ENCODE data around the gene RAB3IL1. TPM values are rescaled to one million over a fixed set of nuclear protein-coding genes. Genes with fewer than 3 reads are reported as not detected.
A peak's percentile ranks its signal among the peaks of the same experiment; 100 is the strongest.

Gene RAB3IL1
- total RNA-seq, 2 donors from 2014 or later: 3.7 to 5.9 TPM

DNA sequence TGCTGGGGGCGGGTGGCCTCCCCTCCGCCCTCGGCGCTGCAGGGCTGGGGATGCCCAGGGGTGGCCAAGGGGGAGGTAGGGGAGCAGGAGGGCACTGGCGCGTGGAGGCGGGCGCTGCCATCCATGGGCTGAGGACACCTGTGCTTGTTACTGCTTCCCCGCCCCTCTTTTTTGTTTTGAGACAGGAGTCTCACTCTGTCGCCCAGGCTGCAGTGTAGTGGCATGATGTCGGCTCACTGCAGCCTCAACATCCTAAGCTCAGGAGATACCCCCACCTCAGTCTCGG lies 25.3 kb downstream of the RAB3IL1 start:
- intact Hi-C loops (cut with DNase I): no loop called here
- H3K9me3 ChIP-seq: no peaks in the 10 kb centered on the region
- no peak for DNase-seq
- no peaks in the 10 kb centered on the region for H3K36me3 ChIP-seq
- H3K9ac ChIP-seq (ENCODE audit: low read depth in 2 of 2, low read length in 2 of 2): no peak overlapping the region
- peak overlapping the region; percentile 53 for H3K27ac ChIP-seq
- no peaks in the 10 kb centered on the region for H3K27me3 ChIP-seq
- H3K4me3 ChIP-seq: peak overlapping the region; percentile 51
- H3K4me1 ChIP-seq: peaks cover 6% of the 10 kb centered on the region
- TF ChIP-seq, protein P1, sequence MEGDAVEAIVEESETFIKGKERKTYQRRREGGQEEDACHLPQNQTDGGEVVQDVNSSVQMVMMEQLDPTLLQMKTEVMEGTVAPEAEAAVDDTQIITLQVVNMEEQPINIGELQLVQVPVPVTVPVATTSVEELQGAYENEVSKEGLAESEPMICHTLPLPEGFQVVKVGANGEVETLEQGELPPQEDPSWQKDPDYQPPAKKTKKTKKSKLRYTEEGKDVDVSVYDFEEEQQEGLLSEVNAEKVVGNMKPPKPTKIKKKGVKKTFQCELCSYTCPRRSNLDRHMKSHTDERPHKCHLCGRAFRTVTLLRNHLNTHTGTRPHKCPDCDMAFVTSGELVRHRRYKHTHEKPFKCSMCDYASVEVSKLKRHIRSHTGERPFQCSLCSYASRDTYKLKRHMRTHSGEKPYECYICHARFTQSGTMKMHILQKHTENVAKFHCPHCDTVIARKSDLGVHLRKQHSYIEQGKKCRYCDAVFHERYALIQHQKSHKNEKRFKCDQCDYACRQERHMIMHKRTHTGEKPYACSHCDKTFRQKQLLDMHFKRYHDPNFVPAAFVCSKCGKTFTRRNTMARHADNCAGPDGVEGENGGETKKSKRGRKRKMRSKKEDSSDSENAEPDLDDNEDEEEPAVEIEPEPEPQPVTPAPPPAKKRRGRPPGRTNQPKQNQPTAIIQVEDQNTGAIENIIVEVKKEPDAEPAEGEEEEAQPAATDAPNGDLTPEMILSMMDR (IDR thresholded peaks at IDR 0.05): no peak

DNA sequence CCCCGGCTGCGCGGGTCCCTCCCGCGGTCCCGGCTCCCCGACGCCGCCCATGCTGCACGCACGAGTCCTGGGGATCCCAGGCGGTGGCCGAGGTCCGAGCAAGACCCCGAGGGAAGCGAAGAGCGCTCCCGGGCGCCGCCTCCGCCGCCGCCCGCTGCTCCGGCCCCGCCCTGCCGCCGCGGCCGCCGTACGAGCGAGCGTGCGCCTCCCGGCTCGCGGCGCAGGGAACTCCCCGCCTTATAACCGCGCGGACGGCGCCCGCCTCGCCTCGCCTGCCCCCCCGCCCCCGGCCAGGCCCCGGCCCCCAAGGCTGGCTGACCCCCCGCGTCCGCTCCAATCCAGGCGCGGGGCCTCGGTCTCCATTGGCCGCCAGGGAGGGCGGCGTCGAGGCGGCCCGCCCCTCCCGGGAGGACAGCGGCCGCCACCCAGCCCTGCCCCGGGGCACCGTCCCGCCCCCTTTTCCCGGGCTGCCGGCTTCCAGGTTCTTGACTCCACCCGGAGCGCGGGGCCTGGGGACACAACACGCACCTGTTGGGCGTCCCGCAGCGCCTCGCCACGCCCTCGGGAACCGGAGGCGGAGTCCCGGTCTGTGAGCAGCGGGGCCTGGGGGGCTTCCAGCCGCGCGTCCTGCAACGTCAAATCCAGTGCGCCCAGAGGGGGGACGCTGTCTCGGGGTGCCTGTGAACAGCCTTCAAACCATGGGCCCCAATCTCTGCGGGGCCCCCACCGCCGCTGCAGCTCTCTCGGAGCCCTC lies 25.9 kb downstream of the RAB3IL1 start, which contains the start of gene FADS3:
FADS3 (minus strand) TSS at position 215 of the 754 bp plus-strand sequence; CDS start at position 51, 164 bp downstream.
- Histone ChIP-seq H3K36me3 (no peaks in the 10 kb centered on the region), H3K4me3 (peak within 1 kb of the TSS; percentile 51), H3K27ac (peak within 1 kb of the TSS; percentile 53), H3K27me3 (no peaks in the 10 kb centered on the region), H3K9ac (ENCODE audit: low read depth in 2 of 2, low read length in 2 of 2) (peak within 1 kb of the TSS; percentile 63 to 66), H3K9me3 (no peaks in the 10 kb centered on the region), H3K4me1 (peaks cover 6% of the 10 kb centered on the region)
- peak; percentile 91 for DNase-seq
- intact Hi-C loops (cut with DNase I): no loop called here
- TF ChIP-seq, protein P1 (IDR thresholded peaks at IDR 0.05): no peak

DNA sequence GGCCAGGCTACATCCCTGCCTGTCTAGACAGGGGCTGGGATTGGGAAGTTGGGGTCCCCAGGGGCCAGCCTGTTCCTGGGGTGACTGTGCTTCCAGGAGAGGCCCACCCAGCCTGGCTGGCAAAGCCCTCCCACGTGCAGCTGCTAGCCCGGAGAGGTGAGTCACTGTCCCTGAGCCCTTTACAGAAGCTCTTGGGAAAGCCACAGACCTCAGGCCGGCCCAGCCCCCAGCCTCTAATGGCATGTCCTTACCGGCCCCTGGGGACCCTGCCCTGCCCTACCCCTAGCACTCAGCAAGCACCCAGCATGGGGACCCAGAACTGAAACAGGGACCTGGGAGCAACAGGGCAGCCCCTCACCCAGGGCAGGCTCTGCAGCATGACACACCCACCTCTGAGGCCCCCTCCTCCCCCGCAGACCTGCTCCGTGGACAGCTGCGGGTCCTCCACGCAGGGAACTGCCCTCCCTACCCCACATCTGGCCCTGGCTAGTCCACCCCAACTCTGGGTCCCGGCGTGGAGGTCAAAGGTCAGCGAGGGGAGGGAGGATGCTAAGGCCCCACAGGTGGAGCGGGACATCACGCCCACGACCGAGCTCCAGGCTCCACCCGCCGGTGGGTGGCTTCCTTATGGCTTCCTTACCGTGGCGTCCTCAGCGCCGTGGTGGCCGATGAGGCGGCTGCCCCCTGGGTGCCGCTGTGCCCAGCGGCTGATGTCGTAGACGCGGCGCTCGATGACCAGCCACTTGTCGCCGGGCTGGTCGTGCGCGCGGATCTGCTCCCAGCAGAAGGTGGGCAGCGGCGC lies 26.6 kb downstream of the RAB3IL1 start:
- DNase-seq: peak; percentile 36
- no peaks in the 10 kb centered on the region for H3K36me3 ChIP-seq
- peaks cover 6% of the 10 kb centered on the region for H3K4me1 ChIP-seq
- intact Hi-C loops (cut with DNase I): no loop called here
- peak overlapping the region; percentile 63 to 66 for H3K9ac ChIP-seq (ENCODE audit: low read depth in 2 of 2, low read length in 2 of 2)
- peak overlapping the region; percentile 35 for H3K27ac ChIP-seq
- TF ChIP-seq, protein P1 (IDR thresholded peaks at IDR 0.05): no peak
- H3K27me3 ChIP-seq: no peaks in the 10 kb centered on the region
- H3K4me3 ChIP-seq: peak overlapping the region; percentile 51
- H3K9me3 ChIP-seq: no peaks in the 10 kb centered on the region

DNA sequence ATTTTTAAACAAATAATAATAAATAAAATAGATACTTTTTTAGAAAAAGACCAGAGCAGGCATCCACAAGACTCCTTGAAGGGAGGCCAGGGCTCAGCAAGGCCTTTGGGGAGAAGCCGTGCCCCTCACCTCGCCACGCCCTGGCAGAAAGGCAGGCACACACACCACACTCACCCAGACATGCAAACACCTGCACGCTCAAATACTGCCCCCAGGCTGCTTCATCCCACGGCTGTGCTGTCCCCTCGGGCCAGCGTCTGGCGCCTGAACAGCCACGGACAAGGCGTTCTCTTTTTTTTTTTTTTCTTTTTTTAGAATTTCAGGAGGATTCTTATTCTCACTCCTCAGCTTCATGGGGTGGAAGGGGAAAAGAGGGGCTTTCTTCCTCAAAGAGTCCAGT lies 27.5 kb downstream of the RAB3IL1 start:
- DNase-seq: no peak
- Histone ChIP-seq H3K9ac (ENCODE audit: low read depth in 2 of 2, low read length in 2 of 2) (no peak overlapping the region), H3K4me1 (peaks cover 6% of the 10 kb centered on the region), H3K9me3 (no peaks in the 10 kb centered on the region), H3K4me3 (no peak overlapping the region), H3K36me3 (no peaks in the 10 kb centered on the region), H3K27me3 (no peaks in the 10 kb centered on the region), H3K27ac (no peak overlapping the region)
- TF ChIP-seq, protein P1 (IDR thresholded peaks at IDR 0.05): no peak
- intact Hi-C loops (cut with DNase I): no loop called here

DNA sequence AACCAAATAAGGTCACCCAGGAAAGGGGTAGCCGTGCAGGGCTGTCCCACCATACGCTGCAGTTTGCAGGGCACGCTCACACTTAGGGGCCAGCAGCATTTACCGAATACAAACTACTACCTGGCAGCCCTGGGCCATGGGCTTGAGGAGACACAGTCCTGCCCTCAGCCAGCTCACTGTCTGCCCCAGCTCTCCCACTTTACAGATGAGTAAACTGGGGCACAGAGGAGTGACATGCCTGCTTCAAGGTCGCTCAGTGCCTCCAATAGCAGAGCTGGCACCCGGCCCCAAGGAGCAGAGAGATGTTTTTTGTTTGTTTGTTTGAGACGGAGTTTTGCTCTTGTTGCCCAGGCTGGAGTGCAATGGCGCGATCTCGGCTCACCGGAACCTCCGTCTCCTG lies 28.8 kb downstream of the RAB3IL1 start:
- Histone ChIP-seq H3K4me3 (no peak overlapping the region), H3K9ac (ENCODE audit: low read depth in 2 of 2, low read length in 2 of 2) (no peak overlapping the region)

More for the DNA sequence above, 28.8 kb downstream of the RAB3IL1 start:
- TF ChIP-seq, protein P1 (IDR thresholded peaks at IDR 0.05): no peak
- Histone ChIP-seq H3K27ac (no peak overlapping the region), H3K36me3 (no peaks in the 10 kb centered on the region), H3K9me3 (no peaks in the 10 kb centered on the region), H3K4me1 (peaks cover 6% of the 10 kb centered on the region), H3K27me3 (no peaks in the 10 kb centered on the region)
- no peak for DNase-seq
- intact Hi-C loops (cut with DNase I): no loop called here
